ENCODE results near the gene PSRC1. TPM values are rescaled to one million over a fixed set of nuclear protein-coding genes. Genes with fewer than 3 reads are reported as not detected.

Gene PSRC1
- total and polyA plus RNA-seq, 2 experiments from 2014 or later = 55.0 to 61.1 TPM

GRCh38 chr1:109265741-109266330 is 17.1 kb downstream of the PSRC1 start:
- no peak for ATAC-seq
- H3K36me3 Mint-ChIP-seq (ENCODE audit: low read depth) = peaks cover 12% of the 10 kb centered on the region; the same call in 2 of the 3 replicates
- H3K9me2 ChIP-seq (ENCODE audit: insufficient read depth) = no peaks in the 10 kb centered on the region
- no peaks in the 10 kb centered on the region for H3K79me2 ChIP-seq (replicated peaks; ENCODE audit: insufficient read depth)
- H3K4me1 ChIP-seq (ENCODE audit: insufficient read depth) = no peaks in the 10 kb centered on the region
- H3K4me1 Mint-ChIP-seq = peaks cover 3% of the 10 kb centered on the region; the same call in 1 of the 3 replicates
- H3K4me3 Mint-ChIP-seq = no peak overlapping the region
- TF ChIP-seq EZH2 (IDR thresholded peaks at IDR 0.05; ENCODE audit: low read depth, unreplicated experiment) (no peak), ETS1 (IDR thresholded peaks at IDR 0.05) (no peak), EZH2phosphoT487 (IDR thresholded peaks at IDR 0.05; ENCODE audit: unreplicated experiment) (no peak), ZNF114 (CRISPR knock-in tag; IDR thresholded peaks at IDR 0.05) (no peak), STAT1 (IDR thresholded peaks at IDR 0.05; ENCODE audit: unreplicated experiment) (no peak), CREB1 (CRISPR knock-in tag; IDR thresholded peaks at IDR 0.05; ENCODE audit: low read depth) (no peak), CTCF (conservative IDR thresholded peaks at IDR 0.05; ENCODE audit: low read depth in 2 of 2) (no peak), REST (IDR thresholded peaks at IDR 0.05; ENCODE audit: unreplicated experiment) (no peak), JUNB (IDR thresholded peaks at IDR 0.05; ENCODE audit: unreplicated experiment) (no peak), ZNF331 (CRISPR knock-in tag; IDR thresholded peaks at IDR 0.05; ENCODE audit: low read depth) (no peak)
- H3K4me2 ChIP-seq = no peak overlapping the region
- no peak overlapping the region for H3K27ac ChIP-seq (ENCODE audit: low read depth)
- H3K27me3 ChIP-seq (ENCODE audit: insufficient read depth) = no peaks in the 10 kb centered on the region
- H3K4me3 ChIP-seq = no peak overlapping the region
- H3F3A ChIP-seq (replicated peaks; ENCODE audit: low read depth) = 0 out of 2 replicates have a peak, but pooled peaks cover 5% of the 10 kb centered on the region
- no peaks in the 10 kb centered on the region; the same call in 1 of the 3 replicates for H3K9me3 Mint-ChIP-seq
- H2AFZ ChIP-seq = no peak overlapping the region
- peaks cover 9% of the 10 kb centered on the region for H3K27me3 Mint-ChIP-seq (ENCODE audit: insufficient read depth, low read depth, poor library complexity)
- no peak for DNase-seq (ENCODE audit: low spot score)
- H3K27ac Mint-ChIP-seq = 0 out of 2 replicates have a peak overlapping the region, but pooled peaks have one; percentile 56
- no peaks in the 10 kb centered on the region for H3K36me3 ChIP-seq (ENCODE audit: insufficient read depth)
- no peaks in the 10 kb centered on the region for H4K20me1 ChIP-seq (replicated peaks; ENCODE audit: insufficient read depth)

Measured in GM23338 (cell line).